Lung microvascular endothelial cell (primary cell): Measurements from ENCODE around the gene PCBP3. TPM values are rescaled to one million over a fixed set of nuclear protein-coding genes. Genes with fewer than 3 reads are reported as not detected.
"Not testable (repeated sequence)": the region's sequence is repeated elsewhere in the genome, so short reads cannot be mapped to it uniquely, and the experiment has no call there.

ENCODE experiments used
- DNase-seq, 2 donors: peaks; one replicate each; pipeline versions ENCODE4 v3.0.0 to v3.0.0-alpha.2; 2010; ENCODE audit warnings: low read depth in 2 of 2
- total RNA-seq: library from RNA; depleted of rRNA; stranded (reverse); fragments of >200 nt; gene quantifications from 2 replicates; pipeline ENCODE4 v1.2.1, GENCODE V29; 2014

Gene PCBP3
- total RNA-seq, 1 donor from 2014 or later = not detected

DNA sequence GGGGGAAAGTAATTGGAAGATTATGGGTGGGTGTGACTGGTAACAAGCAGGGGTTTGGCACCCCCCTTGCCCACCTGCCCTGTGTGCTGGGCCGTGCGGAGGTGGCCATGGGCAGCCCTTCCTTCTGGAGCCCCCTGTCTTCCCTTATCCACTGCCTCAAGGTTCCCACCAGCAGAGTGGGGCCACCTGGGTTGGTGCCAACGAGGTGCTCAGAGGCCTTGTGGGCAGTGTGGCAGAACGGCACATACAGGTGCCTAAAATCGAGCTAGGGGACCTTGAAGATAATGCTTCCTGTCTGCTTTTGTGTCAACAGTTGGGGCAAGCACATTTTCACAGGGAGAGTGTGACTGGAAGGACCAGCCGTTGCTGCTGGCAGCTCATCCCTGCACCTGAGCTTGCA is 161.8 kb downstream of the PCBP3 start:
- no peak for DNase-seq

DNA sequence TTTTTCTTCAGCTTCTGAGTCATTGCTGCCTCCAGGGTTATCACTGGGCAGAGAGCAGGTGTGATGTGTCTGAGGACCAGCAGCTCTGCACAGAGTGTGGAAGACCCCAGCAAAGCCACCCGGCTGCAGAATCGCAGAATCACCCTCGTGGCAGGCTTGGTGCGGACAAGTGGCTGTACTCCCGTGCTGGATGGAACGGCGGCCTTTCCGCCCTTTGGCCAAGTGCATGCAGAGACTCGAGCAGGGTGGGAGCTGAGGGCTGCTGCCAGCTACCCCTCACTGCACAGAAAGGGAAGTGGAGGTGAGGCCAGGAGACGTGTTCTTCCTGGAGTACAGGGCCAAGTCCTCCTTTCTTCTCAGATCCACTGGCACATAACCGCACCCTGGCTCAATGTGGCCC is 162.5 kb downstream of the PCBP3 start:
- DNase-seq = no peak

DNA sequence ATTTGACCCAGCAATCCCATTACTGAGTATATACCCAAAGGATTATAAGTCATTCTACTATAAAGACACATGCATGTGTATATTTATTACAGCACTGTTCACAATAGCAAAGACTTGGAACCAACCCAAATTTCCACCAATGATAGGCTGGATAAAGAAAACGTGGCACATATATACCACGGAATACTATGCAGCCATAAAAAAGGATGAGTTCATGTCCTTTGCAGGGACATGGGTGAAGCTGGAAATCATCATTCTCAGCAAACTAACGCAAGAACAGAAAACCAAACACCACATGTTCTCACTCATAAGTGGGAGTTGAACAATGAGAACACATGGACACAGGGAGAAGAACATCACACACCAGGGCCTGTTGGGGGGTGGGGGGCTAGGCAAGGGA is 165.1 kb downstream of the PCBP3 start:
- not testable (repeated sequence) for DNase-seq

DNA sequence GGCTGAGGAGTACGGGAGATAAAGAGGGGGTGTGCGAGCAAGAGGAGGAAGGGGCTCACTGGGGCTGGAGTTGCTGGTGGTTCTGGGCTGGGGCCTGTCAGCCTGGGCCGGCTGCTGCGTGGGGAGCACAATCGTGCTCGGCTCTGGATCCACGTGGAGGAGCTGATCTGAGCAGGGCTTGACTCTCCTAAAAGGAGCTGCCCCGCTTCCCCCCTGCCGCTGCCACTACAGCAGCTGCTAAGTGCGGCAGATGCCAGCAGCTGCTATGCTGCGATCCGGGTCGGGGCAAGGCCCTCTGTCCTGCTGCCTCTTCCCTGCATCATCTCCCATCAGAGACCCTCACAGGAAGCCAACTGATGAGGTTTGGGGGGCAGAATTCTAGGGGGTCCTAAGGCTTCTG is 165.9 kb downstream of the PCBP3 start:
- DNase-seq = no peak

DNA sequence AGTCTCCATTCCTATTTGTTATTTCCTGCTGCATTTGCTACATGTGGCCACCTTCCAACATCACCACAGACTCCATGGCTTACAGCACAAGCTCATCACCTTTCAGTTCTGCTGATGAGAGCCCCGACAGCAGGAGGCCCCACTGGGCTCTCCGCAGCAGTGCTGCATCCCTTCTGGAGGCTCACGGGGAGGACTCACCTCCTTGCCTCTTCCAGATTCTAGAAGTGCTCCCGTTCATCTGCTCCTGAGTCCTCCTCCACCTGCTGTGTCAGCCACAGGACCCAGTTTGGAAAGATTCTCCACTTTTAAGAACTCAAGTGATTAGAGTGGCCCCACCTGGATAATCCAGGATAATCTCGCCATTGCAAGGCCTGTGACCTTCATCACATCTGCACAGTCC is 167.6 kb downstream of the PCBP3 start:
- no peak for DNase-seq

DNA sequence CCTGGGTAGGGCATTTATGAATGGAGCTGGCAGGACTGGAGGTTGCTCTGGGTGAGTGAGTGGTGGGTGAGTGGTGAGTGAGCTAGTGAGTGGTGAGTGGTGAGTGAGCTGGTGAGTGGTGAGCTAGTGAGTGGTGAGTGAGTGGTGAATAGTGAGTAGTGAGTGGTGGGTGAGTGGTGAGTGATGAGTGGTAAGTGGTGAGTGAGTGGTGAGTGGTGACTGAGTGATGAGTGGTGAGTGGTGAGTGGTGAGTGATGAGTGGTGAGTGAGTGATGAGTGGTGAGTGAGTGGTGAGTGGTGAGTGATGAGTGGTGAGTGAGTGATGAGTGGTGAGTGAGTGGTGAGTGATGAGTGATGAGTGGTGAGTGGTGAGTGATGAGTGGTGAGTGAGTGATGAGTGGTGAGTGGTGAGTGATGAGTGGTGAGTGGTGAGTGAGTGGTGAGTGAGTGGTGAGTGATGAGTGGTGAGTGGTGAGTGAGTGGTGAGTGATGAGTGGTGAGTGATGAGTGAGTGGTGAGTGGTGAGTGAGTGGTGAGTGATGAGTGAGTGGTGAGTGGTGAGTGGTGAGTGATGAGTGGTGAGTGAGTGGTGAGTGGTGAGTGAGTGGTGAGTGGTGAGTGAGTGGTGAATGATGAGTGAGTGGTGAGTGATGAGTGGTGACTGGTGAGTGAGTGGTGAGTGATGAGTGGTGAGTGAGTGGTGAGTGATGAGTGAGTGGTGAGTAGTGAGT is 170.8 kb downstream of the PCBP3 start:
- DNase-seq = not testable (repeated sequence)

DNA sequence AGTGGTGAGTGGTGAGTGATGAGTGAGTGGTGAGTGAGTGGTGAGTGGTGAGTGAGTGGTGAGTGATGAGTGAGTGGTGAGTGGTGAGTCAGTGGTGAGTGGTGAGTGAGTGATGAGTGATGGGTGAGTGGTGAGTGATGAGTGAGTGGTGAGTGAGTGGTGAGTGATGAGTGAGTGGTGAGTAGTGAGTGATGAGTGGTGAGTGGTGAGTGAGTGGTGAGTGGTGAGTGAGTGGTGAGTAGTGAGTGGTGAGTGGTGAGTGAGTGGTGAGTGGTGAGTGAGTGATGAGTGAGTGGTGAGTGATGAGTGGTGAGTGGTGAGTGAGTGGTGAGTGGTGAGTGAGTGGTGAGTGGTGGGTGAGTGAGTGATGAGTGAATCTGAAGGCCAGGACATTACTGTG is 172.3 kb downstream of the PCBP3 start:
- DNase-seq = not testable (repeated sequence)

DNA sequence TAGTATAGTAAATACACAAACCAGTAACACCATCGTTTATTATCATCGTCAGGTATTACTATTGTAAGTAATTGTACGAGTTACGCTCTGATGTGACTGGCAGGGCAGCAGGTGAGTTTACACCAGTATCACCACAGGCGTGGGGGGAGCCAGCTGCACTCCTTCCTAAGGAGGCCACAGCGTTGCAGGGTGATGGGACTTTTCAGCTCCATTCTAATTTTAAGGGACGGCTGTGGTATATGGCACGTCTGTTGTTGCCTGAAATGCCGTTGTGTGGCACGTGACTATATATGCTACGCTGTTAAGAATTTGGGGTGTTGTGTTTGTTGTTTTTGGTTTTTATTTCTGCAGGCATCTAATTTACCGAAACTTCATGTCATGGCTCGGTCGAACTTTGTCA is 173.3 kb downstream of the PCBP3 start:
- no peak for DNase-seq

DNA sequence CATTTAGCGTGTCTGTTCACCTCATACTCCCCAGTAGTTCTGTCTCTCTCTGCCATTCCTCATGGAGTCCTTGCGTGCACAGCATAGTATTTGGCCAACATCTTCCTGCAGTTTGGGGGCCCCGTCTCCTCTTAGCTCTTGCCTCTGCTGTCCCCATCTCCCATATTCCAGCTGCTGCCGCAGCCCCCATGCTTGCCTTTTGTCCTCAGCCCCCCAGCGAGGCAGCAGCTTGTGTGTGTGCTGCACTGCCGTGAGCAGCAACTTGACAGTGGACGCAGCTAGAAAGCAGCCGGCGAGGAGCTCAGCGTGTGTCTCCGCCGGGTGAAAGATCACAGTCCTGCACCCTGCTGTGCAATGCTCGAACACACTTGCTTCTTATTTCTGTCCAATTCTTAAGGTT is 173.8 kb downstream of the PCBP3 start:
- no peak for DNase-seq

DNA sequence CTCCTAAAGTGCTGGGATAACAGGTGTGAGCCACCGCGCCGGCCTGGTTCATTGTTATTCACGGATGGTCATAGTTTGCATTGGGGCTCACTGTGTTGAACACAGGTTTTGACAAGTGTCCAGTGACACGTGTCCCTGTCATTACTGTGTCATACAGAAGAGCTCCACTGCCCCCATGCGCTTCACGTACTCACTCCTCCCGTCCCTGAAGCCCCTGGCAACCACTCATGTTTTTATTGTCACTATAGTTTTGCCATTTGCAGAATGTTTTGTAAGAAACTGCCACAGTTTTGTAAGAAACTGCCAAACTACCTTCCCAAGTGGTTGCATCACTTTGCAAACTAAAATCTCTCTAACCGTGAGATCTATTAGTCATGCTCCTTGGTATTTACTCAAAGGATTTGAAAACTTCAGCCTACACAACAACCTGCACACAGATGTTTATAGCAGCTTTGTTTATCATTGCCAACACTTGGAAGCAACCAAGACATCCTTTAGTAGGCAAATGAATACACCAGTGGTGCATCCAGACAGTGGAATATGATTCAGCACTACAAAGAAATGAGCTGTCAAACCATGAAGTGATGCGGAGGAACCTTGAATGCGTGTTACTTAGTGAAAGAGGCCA is 174.9 kb downstream of the PCBP3 start:
- no peak for DNase-seq

DNA sequence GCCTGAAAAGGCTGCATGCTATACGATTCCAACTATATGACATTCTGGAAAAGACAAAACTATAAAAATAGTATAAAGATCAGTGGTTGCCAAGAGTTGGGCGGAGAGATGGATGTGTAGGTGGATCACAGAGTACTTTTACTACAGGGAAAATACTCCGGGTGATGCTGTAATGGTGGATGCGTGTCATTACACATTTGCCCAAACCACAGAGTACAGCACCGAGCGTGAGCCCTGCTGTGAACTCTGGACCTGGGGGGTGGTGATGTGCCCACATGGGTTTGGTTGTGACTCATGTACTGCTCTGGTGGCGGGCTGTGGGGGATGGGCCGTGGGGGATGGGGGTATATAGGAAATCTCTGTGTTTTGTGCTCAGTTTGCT is 175.4 kb downstream of the PCBP3 start:
- no peak for DNase-seq

DNA sequence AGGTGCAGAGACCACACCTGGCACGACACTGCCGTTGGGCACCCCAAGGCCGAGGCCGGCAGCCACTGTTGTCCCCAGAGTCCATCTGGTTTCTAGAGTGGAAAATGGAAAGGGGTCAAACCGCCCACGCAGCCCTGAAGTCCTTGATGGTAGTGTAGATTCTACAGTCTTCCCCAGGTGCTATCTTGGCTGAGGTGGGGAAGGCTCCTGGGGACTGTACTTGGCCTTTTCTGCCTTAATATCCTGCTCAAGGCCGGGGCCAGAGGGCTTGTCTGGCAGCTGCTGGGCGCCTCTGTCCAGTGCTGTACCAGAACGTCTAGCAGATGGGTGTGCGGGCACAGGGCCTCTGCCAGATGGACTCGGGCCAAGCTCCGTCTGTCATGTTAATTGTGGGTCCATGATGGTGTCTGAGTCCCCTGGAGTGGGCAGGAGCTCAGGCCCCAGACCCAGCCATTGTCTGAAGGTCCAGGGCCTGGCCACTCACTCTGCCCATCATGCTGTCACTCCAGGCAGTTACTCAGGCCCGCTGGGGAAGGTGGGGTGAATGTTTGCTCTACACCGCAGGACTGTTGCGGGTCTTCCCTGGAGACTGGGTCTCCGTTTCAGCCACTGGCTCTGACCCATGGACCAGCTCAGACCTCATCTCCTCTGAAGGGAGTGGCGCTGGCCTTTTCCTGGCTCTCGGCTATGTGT is 176.1 kb downstream of the PCBP3 start:
- no peak for DNase-seq

DNA sequence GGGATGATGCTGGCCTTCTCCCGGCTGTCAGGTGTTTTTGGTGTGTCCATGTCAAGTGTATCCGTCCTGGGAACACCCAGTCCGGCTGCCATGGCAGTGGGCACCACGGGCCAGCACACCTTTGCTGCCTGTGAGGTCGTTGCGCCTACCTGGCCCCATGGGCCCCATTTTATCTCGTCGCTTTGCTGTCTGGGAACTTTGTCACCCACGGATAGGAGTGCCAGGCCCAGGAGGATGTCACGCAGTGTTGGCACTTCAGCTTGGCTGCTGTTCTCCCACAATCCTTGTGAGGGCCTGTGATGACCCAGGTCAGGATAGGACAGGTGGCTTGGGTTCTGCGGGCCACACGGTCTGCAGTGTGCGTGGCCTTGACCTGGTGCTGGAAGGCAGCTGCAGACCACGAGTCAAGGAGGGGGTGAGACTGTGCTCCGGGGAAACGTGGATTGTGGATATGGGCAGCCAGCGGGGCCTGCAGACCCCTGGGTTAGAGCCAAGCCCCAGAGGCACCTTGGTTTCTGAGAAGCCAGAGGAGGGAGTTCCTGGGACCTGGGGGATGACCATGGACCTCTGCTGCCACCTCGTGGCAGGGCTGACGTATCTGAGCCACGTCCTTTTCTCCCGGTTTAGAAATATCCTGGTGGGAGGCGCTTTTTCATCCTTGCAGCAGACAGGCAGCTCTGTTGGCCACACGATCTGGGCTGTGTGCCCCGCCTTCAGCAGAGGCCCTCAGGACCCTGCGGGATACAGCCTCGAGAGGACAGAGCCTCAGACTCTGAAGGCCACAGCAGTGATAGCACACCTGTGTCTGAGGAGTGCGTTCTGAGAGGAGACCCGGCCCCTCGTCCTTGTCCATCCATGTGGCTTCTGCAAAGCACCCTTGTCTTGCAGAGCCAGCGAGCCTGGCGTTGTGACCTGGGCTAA is 176.9 kb downstream of the PCBP3 start:
- peak; percentile 83 for DNase-seq

DNA sequence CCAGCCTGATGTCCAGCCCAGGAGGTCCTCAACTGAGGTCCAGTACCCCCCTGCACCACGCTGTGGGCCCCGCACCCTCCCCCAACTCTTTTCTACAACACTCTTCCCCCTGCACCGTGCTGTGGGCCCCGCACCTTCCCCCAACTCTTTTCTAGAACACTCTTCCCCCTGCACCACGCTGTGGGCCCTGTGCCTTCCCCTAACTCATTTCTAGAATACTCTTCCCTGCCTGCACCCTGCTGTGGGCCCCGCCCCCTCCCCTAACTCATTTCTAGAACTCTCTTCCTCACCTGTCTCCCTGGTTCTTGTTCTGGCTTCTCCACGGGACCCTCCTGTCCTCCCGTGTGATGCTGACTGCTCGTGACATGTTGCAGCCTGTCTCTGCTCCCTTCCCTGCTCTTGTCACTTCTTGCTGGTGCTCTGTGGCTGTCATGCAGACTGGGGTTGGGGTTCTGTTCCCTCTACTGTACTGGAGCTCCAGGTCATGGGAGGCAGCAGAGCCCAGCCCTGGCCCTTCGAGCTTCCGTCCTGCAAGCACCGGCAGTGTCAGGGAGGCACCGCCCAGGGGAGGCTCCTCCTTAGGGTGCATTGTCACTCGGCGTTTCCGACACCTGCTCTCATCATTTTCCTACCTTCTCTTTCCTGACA is 177.9 kb downstream of the PCBP3 start:
- no peak for DNase-seq

DNA sequence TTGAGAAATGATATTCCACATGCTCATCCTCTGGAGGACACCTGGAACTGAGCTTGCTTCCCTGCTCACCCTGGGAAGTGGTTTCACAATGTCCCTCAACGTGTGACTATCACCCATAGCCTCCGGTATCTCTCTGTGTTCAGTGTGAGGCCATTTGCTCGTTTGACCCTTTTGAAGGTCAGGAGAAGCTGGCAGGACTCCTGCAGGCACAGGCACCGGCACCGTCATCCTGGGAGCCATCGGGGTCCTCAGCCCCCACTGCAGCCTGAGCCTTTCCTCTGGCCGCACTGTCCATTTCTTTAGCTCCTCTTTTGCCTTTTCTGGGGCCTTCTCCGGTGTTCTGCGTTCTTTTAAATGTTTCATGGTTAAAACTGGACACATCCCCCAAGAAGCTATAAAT is 178.5 kb downstream of the PCBP3 start:
- no peak for DNase-seq

DNA sequence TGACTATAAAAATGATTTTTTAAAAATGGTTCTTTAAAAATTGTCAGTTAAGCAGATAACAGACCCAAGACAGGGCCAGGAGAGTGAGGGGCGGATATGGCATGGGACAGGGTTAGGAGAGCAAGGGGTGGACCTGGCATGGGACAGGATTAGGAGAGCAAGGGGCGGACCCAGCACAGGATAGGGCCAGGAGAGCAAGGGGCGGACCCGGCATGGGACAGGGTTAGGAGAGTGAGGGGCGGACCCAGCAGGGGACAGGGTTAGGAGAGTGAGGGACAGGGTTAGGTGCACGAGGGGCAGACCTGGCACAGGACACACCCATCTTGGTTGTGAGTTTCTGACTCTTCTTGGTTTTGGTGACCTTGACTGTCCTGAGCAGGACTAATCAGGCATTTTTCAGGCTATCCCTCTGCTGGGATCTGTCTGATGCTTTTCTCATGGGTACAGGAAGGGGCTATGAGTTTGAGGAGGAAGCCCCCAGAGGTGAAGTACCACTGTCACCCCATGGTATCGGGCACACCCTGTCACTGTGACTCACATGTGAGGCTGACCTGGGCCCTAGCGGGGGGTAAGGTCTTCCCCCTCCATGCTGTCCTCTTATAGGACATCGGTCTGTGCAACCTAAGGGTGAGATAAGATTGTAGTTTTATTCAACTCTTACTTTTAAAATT is 179.0 kb downstream of the PCBP3 start:
- DNase-seq = no peak

DNA sequence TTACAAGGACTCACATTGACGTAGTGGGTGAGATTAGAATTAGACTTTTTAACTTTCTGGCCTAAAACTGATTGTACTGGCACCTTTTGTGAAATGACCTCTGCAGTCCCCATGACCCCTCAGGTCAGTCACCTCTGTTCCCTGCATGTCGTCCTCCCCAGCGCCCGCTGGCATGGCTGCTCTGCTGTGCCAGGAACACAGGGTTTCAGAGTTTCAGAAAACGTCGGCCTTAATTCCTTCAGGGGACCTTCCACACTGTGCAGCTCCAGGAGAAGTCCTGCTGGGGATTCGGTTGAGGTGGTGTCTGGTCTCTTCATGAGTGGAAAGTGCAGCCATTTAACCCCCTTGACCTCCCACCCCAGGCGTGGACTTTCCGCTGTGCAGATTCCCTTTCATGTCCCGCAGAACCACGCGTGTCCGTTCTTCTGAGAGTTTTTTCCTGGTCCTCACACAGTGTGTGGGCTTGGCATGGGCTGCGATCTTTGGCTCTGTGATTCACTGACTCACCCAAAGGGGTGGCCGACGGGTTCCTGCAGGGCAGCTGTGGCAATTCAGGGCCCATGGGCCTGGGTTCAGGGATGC is 179.7 kb downstream of the PCBP3 start:
- DNase-seq = no peak

DNA sequence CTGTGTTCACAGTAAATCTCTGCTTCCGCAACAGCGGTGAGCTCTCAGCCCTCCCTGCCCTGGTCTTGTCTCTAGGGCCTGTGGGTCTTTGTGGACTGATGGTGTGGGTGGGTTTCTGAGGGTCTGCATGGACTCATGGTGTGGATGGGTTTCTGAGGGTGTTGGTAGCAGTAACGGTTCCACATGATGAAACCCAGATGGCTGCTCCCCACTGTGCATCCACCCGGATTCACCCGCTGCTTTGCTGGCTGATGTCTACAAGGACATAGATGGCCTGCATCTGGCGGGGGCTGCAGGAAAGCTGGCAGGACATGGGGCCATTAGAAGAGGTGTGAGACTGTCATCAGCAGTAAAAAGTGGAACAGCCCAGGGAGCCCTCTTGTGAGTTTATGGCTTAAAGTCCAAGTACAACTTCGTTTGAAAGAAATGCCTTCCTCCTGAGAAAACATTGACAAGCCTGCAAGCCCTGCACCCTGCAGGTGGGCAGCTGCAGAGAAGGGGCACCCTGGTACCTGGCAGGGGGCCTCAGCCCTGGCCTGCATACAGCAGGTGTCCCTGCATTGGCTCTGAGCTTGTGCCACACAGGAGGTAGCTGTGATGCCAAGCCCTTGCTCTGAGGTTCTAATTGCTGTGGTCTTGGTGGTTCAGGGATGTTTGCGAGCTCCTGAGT is 181.2 kb downstream of the PCBP3 start:
- DNase-seq = no peak

DNA sequence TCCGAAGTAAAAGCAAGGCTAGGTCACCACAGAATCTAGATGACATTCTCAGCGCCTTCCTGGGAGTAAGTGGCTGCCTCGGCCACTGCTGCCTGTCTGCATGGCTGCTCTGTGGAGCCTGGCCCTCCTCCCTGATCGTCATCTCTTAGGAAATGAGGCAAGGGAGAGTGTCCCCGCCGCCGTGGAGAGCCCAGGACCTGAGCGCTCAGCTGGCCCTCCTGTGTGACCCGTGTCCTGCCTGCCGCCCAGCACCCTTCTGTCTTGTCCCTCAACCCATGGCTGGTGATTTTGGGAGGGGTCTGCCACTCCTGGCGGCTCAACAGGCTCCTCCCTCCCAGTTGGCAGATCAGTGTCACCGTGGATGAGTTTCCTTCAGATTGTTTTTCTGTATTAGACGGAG is 181.7 kb downstream of the PCBP3 start:
- DNase-seq = no peak
